Endothelial cell of umbilical vein (primary cell): ENCODE measurements around the gene LNX2. TPM values are rescaled to one million over a fixed set of nuclear protein-coding genes. Genes with fewer than 3 reads are reported as not detected.

Experiments
- BruUV-seq: library from RNA; stranded (reverse); fragments of 400-500 nt; replicated peaks from 2 replicates; lab custom pipeline; 2021; lab: Mats Ljungman, UMichigan
- CTCF ChIA-PET: fragments of 300-600, 350-600 bp; sonication (Branson Sonifier 250); formaldehyde crosslinking; loops from one replicate; lab custom pipeline; 2021; ENCODE audit warnings: antibody characterized with exemption, inconsistent platforms; lab: Charles Lee
- POLR2A ChIA-PET: fragments of 300-600, 350-600 bp; sonication (Branson Sonifier 250); formaldehyde crosslinking; loops from one replicate; lab custom pipeline; 2021; ENCODE audit warnings: antibody characterized with exemption, inconsistent platforms; lab: Charles Lee
- DNase-seq: peaks from one replicate; pipeline ENCODE4 v3.0.0-alpha.2; 2011; ENCODE audit warnings: low read depth, low spot score
- FAIRE-seq: peaks from 2 replicates; lab custom pipeline; 2011; peaks lifted over from hg19 to GRCh38; lab: Jason Lieb, UNC
- H2AFZ ChIP-seq: 2 replicates; pipeline ENCODE4 v1.6.0; 2012; ENCODE audit warnings: low read depth, low read length, control low read depth, inconsistent platforms
- H3K27ac ChIP-seq: 2 replicates; pipeline ENCODE4 v1.5.1; 2011; ENCODE audit warnings: low read depth, mild to moderate bottlenecking, control low read depth, low read length, moderate library complexity; ENCODE audit not compliant: insufficient read depth
- H3K27me3 ChIP-seq, 2 experiments: 2 replicates each; pipeline versions ENCODE4 v1.6.0 to v1.6.1; 2011; ENCODE audit warnings: low read length in 2 of 2, mixed read lengths in 1 of 2; ENCODE audit not compliant: control insufficient read depth in 2 of 2, insufficient read depth in 2 of 2
- H3K36me3 ChIP-seq, 2 experiments: 2 replicates in 1 of 2; 3 replicates in 1 of 2; pipeline ENCODE4 v1.5.1; 2011; ENCODE audit warnings: low read length in 2 of 2, mild to moderate bottlenecking in 1 of 2, moderate library complexity in 1 of 2; ENCODE audit not compliant: control insufficient read depth in 2 of 2, insufficient read depth in 2 of 2; ENCODE audit errors: extremely low read depth in 1 of 2
- H3K4me1 ChIP-seq: 3 replicates; pipeline ENCODE4 v1.5.1; 2011; ENCODE audit warnings: mild to moderate bottlenecking, low read length; ENCODE audit not compliant: control insufficient read depth, insufficient read depth; ENCODE audit errors: extremely low read depth
- H3K4me2 ChIP-seq: 2 replicates; pipeline ENCODE4 v1.6.1; 2011; ENCODE audit warnings: low read length, control low read depth, mixed read lengths; ENCODE audit not compliant: insufficient read depth
- H3K4me3 ChIP-seq, 3 experiments: fragments of 200-600 bp in 1 of 3; sonication (generic), shearing (Covaris generic) in 1 of 3; replicated peaks in 1 of 3; 2 replicates each; pipeline ENCODE4 v1.5.1; 2011 to 2016; ENCODE audit warnings: control low read depth in 3 of 3, low read length in 3 of 3, mild to moderate bottlenecking in 2 of 3, inconsistent platforms in 1 of 3, low read depth in 1 of 3, moderate library complexity in 1 of 3; ENCODE audit not compliant: insufficient read depth in 1 of 3
- H3K79me2 ChIP-seq: 2 replicates; pipeline ENCODE4 v1.6.0; 2012; ENCODE audit warnings: low read length, inconsistent platforms; ENCODE audit not compliant: control insufficient read depth, insufficient read depth
- H3K9ac ChIP-seq: replicated peaks from 2 replicates; pipeline ENCODE3; 2011; ENCODE audit warnings: low read length, control low read depth; ENCODE audit not compliant: insufficient read depth; ENCODE audit errors: extremely low read depth
- H3K9me1 ChIP-seq: replicated peaks from 3 replicates; pipeline ENCODE4 v1.6.0; 2011; ENCODE audit warnings: mild to moderate bottlenecking, low read length; ENCODE audit not compliant: control insufficient read depth, insufficient read depth; ENCODE audit errors: extremely low read depth
- H3K9me3 ChIP-seq: replicated peaks from 2 replicates; pipeline ENCODE4 v1.5.1; 2012; ENCODE audit warnings: low read length, inconsistent platforms; ENCODE audit not compliant: control insufficient read depth, insufficient read depth
- H4K20me1 ChIP-seq: replicated peaks from 2 replicates; pipeline ENCODE3; 2011; ENCODE audit warnings: mild to moderate bottlenecking, low read length; ENCODE audit not compliant: control insufficient read depth, insufficient read depth; ENCODE audit errors: extremely low read depth
- EZH2 ChIP-seq: IDR thresholded peaks from 2 replicates; pipeline ENCODE4 v1.6.1; 2012; ENCODE audit warnings: borderline replicate concordance, low read depth, mild to moderate bottlenecking, moderate library complexity, low read length, inconsistent platforms; ENCODE audit not compliant: severe bottlenecking
- FOS ChIP-seq: IDR thresholded peaks from 2 replicates; pipeline ENCODE4 v1.6.1; 2011; ENCODE audit warnings: mild to moderate bottlenecking, low read length, moderate library complexity, borderline replicate concordance; ENCODE audit not compliant: insufficient read depth
- GATA2 ChIP-seq: IDR thresholded peaks from 2 replicates; pipeline ENCODE4 v1.7.0; 2011; ENCODE audit warnings: low read depth, mild to moderate bottlenecking, moderate library complexity, mixed read lengths, low read length; ENCODE audit not compliant: insufficient read length, insufficient read depth
- JUN ChIP-seq: IDR thresholded peaks from 2 replicates; pipeline ENCODE4 v1.6.1; 2011; ENCODE audit warnings: borderline replicate concordance, low read depth; ENCODE audit not compliant: insufficient read length, insufficient read depth
- MYC ChIP-seq: IDR thresholded peaks from one replicate; pipeline ENCODE4 v1.6.1; 2011; ENCODE audit warnings: mild to moderate bottlenecking, low read depth, low read length
- POLR2A ChIP-seq: IDR thresholded peaks from 2 replicates; pipeline ENCODE4 v1.6.1; 2012; ENCODE audit warnings: low read depth, mild to moderate bottlenecking, control low read depth, low read length
- POLR2AphosphoS5 ChIP-seq: IDR thresholded peaks from 2 replicates; pipeline ENCODE4 v1.6.1; 2012; ENCODE audit warnings: low read depth, mild to moderate bottlenecking, control low read depth, low read length, moderate library complexity; ENCODE audit not compliant: insufficient read depth
- dilution Hi-C: fragments of 300-500 bp; cut with MboI; formaldehyde crosslinking; loops from one replicate; pipeline ENCODE4 v1.15.0; 2019; ENCODE audit warnings: low sequenced_read_pairs; ENCODE audit not compliant: extremely low pct_ligation_motif_present
- intact Hi-C: fragments of 100-400 bp; cut with micrococcal nuclease; formaldehyde crosslinking; loops from one replicate; pipeline ENCODE4 v1.10.0; 2022
- polyA plus RNA-seq, 4 experiments: library from polyadenylated mRNA; depleted of rRNA in 3 of 4; stranded (reverse) in 3 of 4; unstranded in 1 of 4; fragments of >200 nt; gene quantifications; 2 replicates each; pipeline versions ENCODE4 v1.2.1 to v1.2.3, GENCODE V29; 2011 to 2012; ENCODE audit warnings: missing spikeins in 1 of 4
- total RNA-seq: library from RNA; stranded (reverse); gene quantifications from 2 replicates; pipeline ENCODE4 v1.2.3, GENCODE V29; 2021
- TF ChIP-seq, protein P1 (sequence below): IDR thresholded peaks from 2 replicates; pipeline ENCODE4 v1.6.1; 2011; ENCODE audit not compliant: insufficient read depth, insufficient read length
- TF ChIP-seq, protein P2 (sequence below), 2 donors: IDR thresholded peaks; 1 replicate in 1 of 2; 2 replicates in 1 of 2; pipeline ENCODE4 v1.5.1; 2011; ENCODE audit warnings: low read length in 2 of 2, mild to moderate bottlenecking in 2 of 2, moderate library complexity in 2 of 2, control low read depth in 1 of 2, inconsistent platforms in 1 of 2, low read depth in 1 of 2; ENCODE audit not compliant: insufficient read depth in 1 of 2; ENCODE audit errors: extremely low read depth in 1 of 2

Gene LNX2
- total and polyA plus RNA-seq, 2 donors (not counting 3 experiments of a cell fraction or from before 2014, with no cell fraction given): 7.0 to 9.1 TPM

DNA sequence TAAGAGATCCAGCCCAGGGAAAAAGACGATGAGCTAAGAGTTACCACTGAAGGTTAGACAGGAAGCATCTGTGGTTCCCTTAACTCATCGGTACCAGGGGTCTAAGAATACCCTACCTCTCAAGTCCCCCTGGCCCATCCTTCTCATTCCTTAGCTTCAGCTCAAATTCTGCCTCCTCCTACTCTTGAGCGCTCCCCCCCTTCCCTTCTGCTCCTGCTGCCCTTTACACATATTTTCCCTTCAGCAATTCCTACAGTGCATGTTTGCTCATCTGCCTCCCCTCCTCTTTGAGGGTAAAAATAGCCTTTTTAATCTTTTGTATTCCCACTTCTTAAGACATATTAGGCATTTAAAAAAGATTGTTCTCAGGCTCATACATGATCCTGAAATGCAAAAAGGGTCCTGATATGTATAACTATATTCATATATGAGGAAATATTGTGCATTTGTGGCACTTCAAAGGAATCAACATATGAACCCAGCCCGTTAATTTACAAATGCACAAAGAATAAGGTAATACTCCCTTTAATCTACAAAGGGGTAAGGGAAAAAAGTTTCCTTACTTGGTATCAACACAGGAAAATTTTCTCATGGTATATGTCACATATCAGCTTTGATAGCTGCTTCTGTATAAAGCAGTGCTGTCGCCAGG is 33.1 kb downstream of the LNX2 start:
- Histone ChIP-seq H3K79me2 (peaks cover 20% of the 10 kb centered on the region), H3K27ac (no peak overlapping the region), H3K9ac (no peak overlapping the region), H3K4me2 (no peak overlapping the region), H3K4me3 (no peak overlapping the region), H4K20me1 (peaks cover 2% of the 10 kb centered on the region), H3K4me1 (peaks cover 11% of the 10 kb centered on the region), H3K9me3 (no peaks in the 10 kb centered on the region), H2AFZ (no peak overlapping the region), H3K36me3 (no peaks in the 10 kb centered on the region), H3K9me1 (no peaks in the 10 kb centered on the region), H3K27me3 (no peaks in the 10 kb centered on the region)
- intact Hi-C loops (no loop called here), dilution Hi-C loops (no loop called here)
- CTCF ChIA-PET: interaction anchor here (0.5 to 1.6 kb wide), 7 partner anchors 8 to 1008 kb away, joined by 3 to 4 read pairs (median 3); partner anchors contain the start of gene LNX2
- FAIRE-seq: no peak
- POLR2A ChIA-PET: no interaction called here
- no peak for TF ChIP-seq MYC
- TF ChIP-seq, protein P1, sequence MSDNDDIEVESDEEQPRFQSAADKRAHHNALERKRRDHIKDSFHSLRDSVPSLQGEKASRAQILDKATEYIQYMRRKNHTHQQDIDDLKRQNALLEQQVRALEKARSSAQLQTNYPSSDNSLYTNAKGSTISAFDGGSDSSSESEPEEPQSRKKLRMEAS: no peak
- TF ChIP-seq, protein P2, sequence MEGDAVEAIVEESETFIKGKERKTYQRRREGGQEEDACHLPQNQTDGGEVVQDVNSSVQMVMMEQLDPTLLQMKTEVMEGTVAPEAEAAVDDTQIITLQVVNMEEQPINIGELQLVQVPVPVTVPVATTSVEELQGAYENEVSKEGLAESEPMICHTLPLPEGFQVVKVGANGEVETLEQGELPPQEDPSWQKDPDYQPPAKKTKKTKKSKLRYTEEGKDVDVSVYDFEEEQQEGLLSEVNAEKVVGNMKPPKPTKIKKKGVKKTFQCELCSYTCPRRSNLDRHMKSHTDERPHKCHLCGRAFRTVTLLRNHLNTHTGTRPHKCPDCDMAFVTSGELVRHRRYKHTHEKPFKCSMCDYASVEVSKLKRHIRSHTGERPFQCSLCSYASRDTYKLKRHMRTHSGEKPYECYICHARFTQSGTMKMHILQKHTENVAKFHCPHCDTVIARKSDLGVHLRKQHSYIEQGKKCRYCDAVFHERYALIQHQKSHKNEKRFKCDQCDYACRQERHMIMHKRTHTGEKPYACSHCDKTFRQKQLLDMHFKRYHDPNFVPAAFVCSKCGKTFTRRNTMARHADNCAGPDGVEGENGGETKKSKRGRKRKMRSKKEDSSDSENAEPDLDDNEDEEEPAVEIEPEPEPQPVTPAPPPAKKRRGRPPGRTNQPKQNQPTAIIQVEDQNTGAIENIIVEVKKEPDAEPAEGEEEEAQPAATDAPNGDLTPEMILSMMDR (IDR thresholded peaks at IDR 0.05; ENCODE audit: extremely low read depth in 1 of 2, insufficient read depth in 1 of 2, low read depth in 1 of 2, low read length in 2 of 2): no peak
- no peak for TF ChIP-seq GATA2
- no peak for TF ChIP-seq POLR2A
- no peak for TF ChIP-seq FOS
- no peak for TF ChIP-seq JUN
- no peak for TF ChIP-seq POLR2AphosphoS5
- TF ChIP-seq EZH2: no peak
- no peak for DNase-seq
- BruUV-seq: no TSS peak
